Mammary epithelial cell (primary cell): Measurements from ENCODE around the gene THRA.

Experiments
- EZH2 ChIP-seq: IDR thresholded peaks from 2 replicates; pipeline ENCODE4 v1.6.1; 2012; ENCODE audit warnings: low read length, inconsistent platforms, borderline replicate concordance
- TF ChIP-seq, protein P1 (sequence below), 2 donors: IDR thresholded peaks in 1 of 2; conservative IDR thresholded peaks in 1 of 2; 2 replicates each; pipeline ENCODE4 v1.5.1; 2011 to 2012; ENCODE audit warnings: inconsistent platforms in 2 of 2, low read length in 2 of 2, mild to moderate bottlenecking in 2 of 2, control low read depth in 1 of 2, low read depth in 1 of 2; ENCODE audit not compliant: insufficient read depth in 1 of 2; ENCODE audit errors: extremely low read depth in 1 of 2

DNA sequence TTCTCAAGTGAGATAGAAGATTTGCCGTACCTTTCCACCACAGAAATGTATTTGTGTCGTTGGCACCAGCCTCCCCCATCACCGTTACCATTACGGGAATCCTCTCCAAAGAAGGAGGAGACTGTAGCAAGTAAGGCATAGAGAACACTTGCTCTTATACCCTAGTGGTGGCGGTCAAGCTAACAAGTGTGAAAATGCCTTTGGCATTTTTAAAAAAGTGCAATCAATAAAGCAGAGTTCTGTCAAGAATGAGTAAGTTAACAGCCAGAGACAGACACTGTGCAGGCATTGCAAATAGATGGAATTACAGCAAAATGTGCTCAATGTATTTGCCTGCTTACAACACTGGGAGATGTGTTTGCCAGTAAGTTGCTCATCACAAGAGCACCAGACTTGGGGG, 66.7 kb downstream of the THRA start:
- TF ChIP-seq, protein P1, sequence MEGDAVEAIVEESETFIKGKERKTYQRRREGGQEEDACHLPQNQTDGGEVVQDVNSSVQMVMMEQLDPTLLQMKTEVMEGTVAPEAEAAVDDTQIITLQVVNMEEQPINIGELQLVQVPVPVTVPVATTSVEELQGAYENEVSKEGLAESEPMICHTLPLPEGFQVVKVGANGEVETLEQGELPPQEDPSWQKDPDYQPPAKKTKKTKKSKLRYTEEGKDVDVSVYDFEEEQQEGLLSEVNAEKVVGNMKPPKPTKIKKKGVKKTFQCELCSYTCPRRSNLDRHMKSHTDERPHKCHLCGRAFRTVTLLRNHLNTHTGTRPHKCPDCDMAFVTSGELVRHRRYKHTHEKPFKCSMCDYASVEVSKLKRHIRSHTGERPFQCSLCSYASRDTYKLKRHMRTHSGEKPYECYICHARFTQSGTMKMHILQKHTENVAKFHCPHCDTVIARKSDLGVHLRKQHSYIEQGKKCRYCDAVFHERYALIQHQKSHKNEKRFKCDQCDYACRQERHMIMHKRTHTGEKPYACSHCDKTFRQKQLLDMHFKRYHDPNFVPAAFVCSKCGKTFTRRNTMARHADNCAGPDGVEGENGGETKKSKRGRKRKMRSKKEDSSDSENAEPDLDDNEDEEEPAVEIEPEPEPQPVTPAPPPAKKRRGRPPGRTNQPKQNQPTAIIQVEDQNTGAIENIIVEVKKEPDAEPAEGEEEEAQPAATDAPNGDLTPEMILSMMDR (conservative IDR thresholded peaks at IDR 0.05 in 1 of 2, IDR thresholded peaks at IDR 0.05 in 1 of 2; ENCODE audit: extremely low read depth in 1 of 2, insufficient read depth in 1 of 2, low read depth in 1 of 2, low read length in 2 of 2): no peak
- no peak for TF ChIP-seq EZH2
